Psoas muscle (tissue), 8 donors: Measurements from ENCODE around the gene SEC14L6. TPM values are rescaled to one million over a fixed set of nuclear protein-coding genes. Genes with fewer than 3 reads are reported as not detected.
A peak's percentile ranks its signal among the peaks of the same experiment; 100 is the strongest.

ENCODE experiments used
- ATAC-seq, 4 donors: fragments of 200-7000 bp; cut with Tn5 transposase; one replicate each; pipeline ENCODE4 v1.9.1; 2020; ENCODE audit warnings: moderate library complexity in 3 of 4, mild to moderate bottlenecking in 2 of 4
- DNase-seq, 2 donors: peaks; one replicate each; pipeline ENCODE4 v3.0.0-alpha.2; 2020
- H3K27ac ChIP-seq: fragments of 200-600 bp; one replicate; pipeline ENCODE4 v1.8.0; 2022
- H3K27me3 ChIP-seq, 3 donors: fragments of 200-600 bp in 1 of 3; one replicate each; pipeline versions ENCODE4 v1.6.1 to v1.8.0; 2013 to 2022; ENCODE audit warnings: low read length in 2 of 3, mild to moderate bottlenecking in 2 of 3, moderate library complexity in 1 of 3; ENCODE audit not compliant: insufficient read depth in 3 of 3
- H3K36me3 ChIP-seq, 2 donors: fragments of 200-600 bp in 1 of 2; one replicate each; pipeline versions ENCODE4 v1.6.1 to v1.8.0; 2013 to 2022; ENCODE audit warnings: low read depth in 1 of 2, mild to moderate bottlenecking in 1 of 2, moderate library complexity in 1 of 2; ENCODE audit not compliant: insufficient read depth in 1 of 2
- H3K4me1 ChIP-seq: fragments of 200-600 bp; one replicate; pipeline ENCODE4 v1.8.0; 2022
- H3K4me3 ChIP-seq: fragments of 200-600 bp; one replicate; pipeline ENCODE4 v1.8.0; 2022; ENCODE audit warnings: mild to moderate bottlenecking
- H3K9me3 ChIP-seq: fragments of 200-600 bp; one replicate; pipeline ENCODE4 v1.8.0; 2022
- CTCF ChIP-seq: fragments of 200-600 bp; IDR thresholded peaks from one replicate; pipeline ENCODE4 v1.8.0; 2022; ENCODE audit warnings: antibody characterized with exemption
- WGBS, 3 donors: extraction: QIAGEN DNeasy Blood & Tissue Kit; methylation state at CpG; one replicate each; pipeline versions ENCODE4 v1.1.6 to v1.1.7; 2013; 5-methylcytosine and 5-hydroxymethylcytosine counted together
- intact Hi-C, 2 donors: fragments of 100-400 bp; cut with DNase I; formaldehyde crosslinking; loops; one replicate each; pipeline versions ENCODE4 v1.11.0 to v1.14.2; 2022
- polyA plus RNA-seq, 3 donors: library from polyadenylated mRNA; stranded (reverse); fragments of 200-250 nt; gene quantifications; one replicate each; pipeline ENCODE4 v1.2.3, GENCODE V29; 2013
- total RNA-seq, 4 donors: library from RNA; stranded (reverse); fragmentation: NEBNext Ultra II Directional in 2 of 4; extraction: Animal tissue kit (Norgen Biotek cat#: 25700) in 2 of 4; gene quantifications; one replicate each; pipeline versions ENCODE4 v1.2.1 to v1.2.4, GENCODE V29; 2021 to 2023
- donor health status: healthy with polysubstance abuse.
- donor health status: DM: no; HTN: no; CAD: no; lungs with moderate emphysema.
- donor health status: Bipolar disorder and iron deficiency.
- donor health status: healthy.
- donor health status: DM: yes; HTN: yes; CAD: no.
- donor health status: DM: no; HTN: no; CAD: no.
- donor health status: DM: no; HTN: no; CAD: no.
- donor health status: DM: yes; HTN: yes; CAD: no.

SEC14L6 gene
- total and polyA plus RNA-seq, 7 donors: not detected

GRCh38 chr22:30531651-30532608 lies 14.6 kb downstream of the SEC14L6 start:
- DNase-seq: no peak
- no peak for TF ChIP-seq CTCF
- Histone ChIP-seq H3K27me3 (no peaks in the 10 kb centered on the region), H3K4me3 (no peak overlapping the region), H3K36me3 (no peaks in the 10 kb centered on the region), H3K27ac (no peak overlapping the region), H3K9me3 (no peaks in the 10 kb centered on the region), H3K4me1 (no peaks in the 10 kb centered on the region)
- WGBS, 3 donors: 75 to 90% (median 83%) methylated on average over 17 of the region's 17 CpGs
- no peak for ATAC-seq
- intact Hi-C loops: no loop called here

DNA sequence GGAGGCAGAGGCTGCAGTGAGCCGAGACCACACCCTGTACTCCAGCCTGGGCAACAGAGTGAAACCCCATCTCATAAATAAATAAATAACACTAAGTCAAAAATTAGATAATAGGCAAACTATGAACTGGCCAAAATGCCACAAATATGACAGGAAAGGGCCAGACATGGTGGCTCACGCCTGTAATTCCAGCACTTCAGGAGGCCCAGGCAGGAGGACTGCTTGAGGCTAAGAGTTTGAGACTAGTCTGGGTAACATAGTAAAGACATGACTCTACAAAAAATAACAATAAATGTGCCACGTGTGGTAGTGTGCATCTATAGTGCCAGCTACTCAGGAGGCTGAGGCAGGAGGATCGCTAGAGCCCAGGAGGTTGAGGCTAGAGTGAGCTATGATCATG lies 19.9 kb downstream of the SEC14L6 start:
- no peak for TF ChIP-seq CTCF
- no peaks in the 10 kb centered on the region for H3K4me1 ChIP-seq
- no peak overlapping the region for H3K4me3 ChIP-seq
- H3K27ac ChIP-seq: no peak overlapping the region
- 84 to 85% (median 85%) methylated on average over 4 of the region's 4 CpGs for WGBS, 3 donors
- H3K27me3 ChIP-seq: peaks cover 0 to 3% (median 0%) of the 10 kb centered on the region in 3 donors
- intact Hi-C loops: no loop called here
- DNase-seq: peak in 1 of 2 donors; percentile 25
- no peak for ATAC-seq
- no peaks in the 10 kb centered on the region for H3K9me3 ChIP-seq
- H3K36me3 ChIP-seq: no peaks in the 10 kb centered on the region

GRCh38 chr22:30523646-30524489 lies 22.7 kb downstream of the SEC14L6 start:
- no peak for ATAC-seq
- Histone ChIP-seq H3K27me3 (peaks cover 0 to 3% (median 0%) of the 10 kb centered on the region in 3 donors), H3K4me3 (no peak overlapping the region), H3K36me3 (no peaks in the 10 kb centered on the region), H3K4me1 (no peaks in the 10 kb centered on the region), H3K27ac (no peak overlapping the region), H3K9me3 (no peaks in the 10 kb centered on the region)
- intact Hi-C loops: no loop called here
- TF ChIP-seq CTCF: no peak
- WGBS, 3 donors: 63 to 69% (median 66%) methylated on average over 8 of the region's 8 CpGs
- no peak for DNase-seq

DNA sequence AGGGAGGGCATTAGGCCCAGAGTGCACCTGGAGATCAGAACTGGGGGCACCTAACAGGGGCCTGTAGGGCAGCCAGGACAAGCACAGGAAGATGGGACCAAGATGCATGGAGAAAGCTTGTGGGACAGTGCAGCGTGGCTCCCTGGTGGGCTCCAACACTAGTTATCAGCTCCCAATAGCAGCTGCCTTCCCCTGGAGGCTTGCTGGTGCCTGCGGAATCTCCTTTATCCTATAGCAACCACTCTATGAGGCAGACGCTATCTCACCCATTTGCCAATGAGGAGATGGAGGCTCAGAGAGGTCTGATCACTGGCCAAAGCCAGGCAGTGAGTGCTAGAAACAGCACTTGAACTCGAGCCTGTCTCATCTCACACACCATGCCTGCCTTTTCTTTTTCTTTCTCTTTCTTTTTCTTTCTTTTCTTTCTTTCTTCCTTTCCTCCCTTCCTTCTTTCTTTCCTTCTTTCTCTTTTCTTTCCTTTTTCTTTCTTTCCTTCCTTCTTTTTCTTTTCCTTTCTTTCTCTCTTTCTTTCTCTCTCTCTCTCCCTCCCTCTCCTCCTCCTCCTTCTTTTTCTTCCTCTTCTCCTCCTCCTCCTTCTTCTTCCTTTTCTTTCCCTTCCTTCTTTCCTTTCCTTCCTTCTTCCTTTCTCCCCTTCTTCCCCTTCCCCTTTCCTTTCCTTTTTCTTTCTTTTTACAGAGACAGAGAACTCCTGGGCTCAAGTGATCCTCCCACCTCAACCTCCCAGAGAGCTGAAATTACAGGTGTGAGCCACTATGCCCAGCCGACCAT lies 25.0 kb downstream of the SEC14L6 start:
- ATAC-seq (no peak), DNase-seq (no peak)
- Histone ChIP-seq H3K36me3 (no peaks in the 10 kb centered on the region), H3K9me3 (no peaks in the 10 kb centered on the region), H3K27me3 (peaks cover 0 to under 1% (median 0%) of the 10 kb centered on the region in 3 donors), H3K4me3 (no peak overlapping the region), H3K27ac (no peak overlapping the region), H3K4me1 (no peaks in the 10 kb centered on the region)
- TF ChIP-seq CTCF: no peak
- WGBS, 3 donors: 69 to 72% (median 70%) methylated on average over 5 of the region's 5 CpGs
- intact Hi-C loops: no loop called here
